ENCODE measurements around the gene PARP6.
A peak's percentile ranks its signal among the peaks of the same experiment; 100 is the strongest.

PARP6 gene

DNA sequence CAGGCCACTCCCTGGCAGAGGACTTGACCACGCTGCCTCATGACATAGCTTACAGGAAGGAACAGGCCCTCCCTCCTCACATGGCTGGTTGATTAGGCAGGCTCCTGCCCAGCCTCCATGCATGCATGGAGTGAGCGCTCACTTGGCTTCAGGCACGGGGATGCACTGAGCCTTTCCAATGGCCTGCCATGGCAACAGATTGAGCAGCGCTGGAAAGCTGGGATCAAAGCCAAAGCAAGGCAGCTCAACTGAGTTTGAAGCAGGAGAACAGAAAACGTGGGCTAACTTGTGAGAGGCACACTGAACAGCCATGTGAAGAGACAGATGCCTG, 68.9 kb downstream of the PARP6 start:
- H3K79me2 ChIP-seq (ENCODE audit: low read length) = peaks cover 50% of the 10 kb centered on the region
- no peaks in the 10 kb centered on the region for H3K27me3 ChIP-seq (ENCODE audit: low read depth, low read length)
- no peaks in the 10 kb centered on the region for H3K4me1 ChIP-seq (ENCODE audit: low read length)
- no peak overlapping the region for H3K4me3 ChIP-seq (ENCODE audit: low read length)
- H3K4me2 ChIP-seq (ENCODE audit: low read length) = no peak overlapping the region
- H3K27ac ChIP-seq (ENCODE audit: low read length) = no peak overlapping the region
- no peak overlapping the region for H2AFZ ChIP-seq (ENCODE audit: low read depth, low read length)
- H3K9me3 ChIP-seq (ENCODE audit: insufficient read depth, low read length) = no peaks in the 10 kb centered on the region
- peaks cover 99% of the 10 kb centered on the region for H4K20me1 ChIP-seq (ENCODE audit: insufficient read depth, low read length)
- no peak overlapping the region for H3K9ac ChIP-seq (ENCODE audit: low read length)
- H3K36me3 ChIP-seq (replicated peaks; ENCODE audit: low read depth, low read length) = peaks cover 97% of the 10 kb centered on the region
- TF ChIP-seq, protein P1, sequence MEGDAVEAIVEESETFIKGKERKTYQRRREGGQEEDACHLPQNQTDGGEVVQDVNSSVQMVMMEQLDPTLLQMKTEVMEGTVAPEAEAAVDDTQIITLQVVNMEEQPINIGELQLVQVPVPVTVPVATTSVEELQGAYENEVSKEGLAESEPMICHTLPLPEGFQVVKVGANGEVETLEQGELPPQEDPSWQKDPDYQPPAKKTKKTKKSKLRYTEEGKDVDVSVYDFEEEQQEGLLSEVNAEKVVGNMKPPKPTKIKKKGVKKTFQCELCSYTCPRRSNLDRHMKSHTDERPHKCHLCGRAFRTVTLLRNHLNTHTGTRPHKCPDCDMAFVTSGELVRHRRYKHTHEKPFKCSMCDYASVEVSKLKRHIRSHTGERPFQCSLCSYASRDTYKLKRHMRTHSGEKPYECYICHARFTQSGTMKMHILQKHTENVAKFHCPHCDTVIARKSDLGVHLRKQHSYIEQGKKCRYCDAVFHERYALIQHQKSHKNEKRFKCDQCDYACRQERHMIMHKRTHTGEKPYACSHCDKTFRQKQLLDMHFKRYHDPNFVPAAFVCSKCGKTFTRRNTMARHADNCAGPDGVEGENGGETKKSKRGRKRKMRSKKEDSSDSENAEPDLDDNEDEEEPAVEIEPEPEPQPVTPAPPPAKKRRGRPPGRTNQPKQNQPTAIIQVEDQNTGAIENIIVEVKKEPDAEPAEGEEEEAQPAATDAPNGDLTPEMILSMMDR (IDR thresholded peaks at IDR 0.05; ENCODE audit: low read depth, low read length) = no peak
- no peak for TF ChIP-seq EZH2phosphoT487 (IDR thresholded peaks at IDR 0.05; ENCODE audit: low read depth)

DNA sequence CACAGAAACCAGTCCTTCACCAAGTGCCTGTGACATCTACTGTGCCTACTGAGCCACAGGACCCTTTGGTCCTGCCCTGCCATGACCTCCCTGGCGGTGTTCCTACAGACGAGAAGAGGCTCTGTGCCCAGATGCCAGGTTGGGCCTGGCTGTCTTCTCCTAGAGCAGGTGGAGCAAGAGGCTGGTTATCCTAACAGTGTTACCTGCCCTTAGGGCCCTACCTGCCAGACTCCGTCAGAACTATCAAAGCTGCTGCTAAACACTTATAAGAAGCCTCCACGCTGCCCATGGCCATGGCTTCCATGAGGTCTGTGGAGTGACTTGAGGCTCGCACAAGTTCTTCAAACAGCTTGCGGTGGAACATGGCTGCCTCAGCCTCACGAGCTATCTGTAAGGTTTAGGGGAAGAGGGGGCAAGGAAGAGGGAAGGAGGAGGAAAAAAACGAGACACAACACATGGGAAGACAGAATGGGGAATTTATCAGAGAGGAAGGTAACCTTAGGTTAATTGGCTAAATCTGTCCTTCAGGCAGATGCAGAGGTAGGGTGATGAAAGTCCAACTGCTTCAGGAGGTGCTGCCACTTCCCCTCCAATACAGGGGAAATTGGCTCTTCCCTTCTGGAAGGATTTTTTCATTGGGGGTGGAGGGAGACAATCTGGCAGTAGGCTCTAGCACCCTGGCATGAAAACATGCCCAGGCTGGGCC, 69.4 kb downstream of the PARP6 start:
- Histone ChIP-seq H3K4me3 (ENCODE audit: low read length) (no peak overlapping the region), H3K36me3 (replicated peaks; ENCODE audit: low read depth, low read length) (peaks cover 97% of the 10 kb centered on the region), H3K79me2 (ENCODE audit: low read length) (peaks cover 44% of the 10 kb centered on the region), H3K4me1 (ENCODE audit: low read length) (no peaks in the 10 kb centered on the region), H3K9me3 (ENCODE audit: insufficient read depth, low read length) (no peaks in the 10 kb centered on the region), H3K9ac (ENCODE audit: low read length) (no peak overlapping the region), H2AFZ (ENCODE audit: low read depth, low read length) (no peak overlapping the region), H3K27me3 (ENCODE audit: low read depth, low read length) (no peaks in the 10 kb centered on the region), H3K4me2 (ENCODE audit: low read length) (no peak overlapping the region), H3K27ac (ENCODE audit: low read length) (no peak overlapping the region), H4K20me1 (ENCODE audit: insufficient read depth, low read length) (peaks cover 99% of the 10 kb centered on the region)
- TF ChIP-seq, protein P1 (IDR thresholded peaks at IDR 0.05; ENCODE audit: low read depth, low read length) = no peak
- TF ChIP-seq EZH2phosphoT487 (IDR thresholded peaks at IDR 0.05; ENCODE audit: low read depth) = no peak

DNA sequence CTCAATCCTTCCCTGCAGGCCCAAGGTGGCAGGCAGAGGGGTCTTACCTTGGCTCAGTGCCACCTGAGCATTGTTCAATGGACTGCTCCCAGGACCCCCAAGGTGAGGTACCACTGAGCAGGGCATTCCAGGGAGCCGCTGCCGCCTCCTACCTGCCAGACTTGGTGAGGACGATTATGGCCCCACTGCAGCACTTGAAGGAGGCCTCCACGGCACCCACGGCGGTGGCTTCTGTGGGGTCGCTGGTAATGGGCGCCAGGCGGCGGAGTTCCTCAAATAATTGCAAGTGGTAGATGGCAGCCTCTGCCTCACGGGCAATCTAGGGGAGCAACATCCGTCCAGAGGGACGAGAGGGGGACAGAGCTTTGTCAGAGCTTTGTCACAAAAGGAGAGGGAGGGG, 70.1 kb downstream of the PARP6 start:
- Histone ChIP-seq H3K4me2 (ENCODE audit: low read length) (no peak overlapping the region), H3K27ac (ENCODE audit: low read length) (no peak overlapping the region), H3K36me3 (replicated peaks; ENCODE audit: low read depth, low read length) (peaks cover 93% of the 10 kb centered on the region), H3K27me3 (ENCODE audit: low read depth, low read length) (no peaks in the 10 kb centered on the region), H3K4me3 (ENCODE audit: low read length) (no peak overlapping the region), H3K4me1 (ENCODE audit: low read length) (no peaks in the 10 kb centered on the region), H2AFZ (ENCODE audit: low read depth, low read length) (no peak overlapping the region), H3K9me3 (ENCODE audit: insufficient read depth, low read length) (no peaks in the 10 kb centered on the region), H3K9ac (ENCODE audit: low read length) (no peak overlapping the region), H4K20me1 (ENCODE audit: insufficient read depth, low read length) (peaks cover 94% of the 10 kb centered on the region), H3K79me2 (ENCODE audit: low read length) (peaks cover 38% of the 10 kb centered on the region)
- TF ChIP-seq EZH2phosphoT487 (IDR thresholded peaks at IDR 0.05; ENCODE audit: low read depth) = no peak
- TF ChIP-seq, protein P1 (IDR thresholded peaks at IDR 0.05; ENCODE audit: low read depth, low read length) = no peak

DNA sequence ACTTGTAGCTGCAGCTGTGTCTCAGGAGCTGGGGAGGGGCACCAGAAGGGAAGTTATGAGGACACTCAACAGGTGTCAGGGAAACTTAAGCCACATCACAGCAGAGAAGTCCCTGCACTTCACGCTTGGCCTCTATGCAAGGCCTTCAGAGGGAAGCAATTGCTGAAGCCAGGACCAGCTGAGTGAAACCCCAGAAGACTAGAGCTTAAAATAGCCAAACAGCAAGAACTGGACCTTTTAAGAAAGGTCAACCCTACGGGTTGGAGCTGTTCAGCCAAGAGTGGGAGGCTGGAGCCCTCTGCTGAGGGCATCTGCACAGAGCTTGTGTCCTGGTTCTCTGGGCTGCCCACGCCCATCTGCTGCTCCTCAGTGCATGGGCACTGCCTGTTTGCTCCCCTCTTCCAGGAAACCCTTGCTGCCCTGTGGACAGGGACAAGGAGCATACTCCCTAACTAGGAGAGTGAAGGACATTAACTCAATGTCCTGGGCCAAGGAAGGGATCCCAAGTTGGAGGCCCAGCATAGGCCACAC, 70.9 kb downstream of the PARP6 start:
- H3K4me1 ChIP-seq (ENCODE audit: low read length) = no peaks in the 10 kb centered on the region
- H3K9me3 ChIP-seq (ENCODE audit: insufficient read depth, low read length) = no peaks in the 10 kb centered on the region
- peaks cover 84% of the 10 kb centered on the region for H3K36me3 ChIP-seq (replicated peaks; ENCODE audit: low read depth, low read length)
- H3K27me3 ChIP-seq (ENCODE audit: low read depth, low read length) = no peaks in the 10 kb centered on the region
- peak overlapping the region; percentile 12; the same call in 1 of the 2 replicates for H3K27ac ChIP-seq (ENCODE audit: low read length)
- H3K4me3 ChIP-seq (ENCODE audit: low read length) = no peak overlapping the region
- no peak for TF ChIP-seq EZH2phosphoT487 (IDR thresholded peaks at IDR 0.05; ENCODE audit: low read depth)
- TF ChIP-seq, protein P1 (IDR thresholded peaks at IDR 0.05; ENCODE audit: low read depth, low read length) = no peak
- H3K4me2 ChIP-seq (ENCODE audit: low read length) = no peak overlapping the region
- peaks cover 93% of the 10 kb centered on the region for H4K20me1 ChIP-seq (ENCODE audit: insufficient read depth, low read length)
- no peak overlapping the region for H3K9ac ChIP-seq (ENCODE audit: low read length)
- H2AFZ ChIP-seq (ENCODE audit: low read depth, low read length) = no peak overlapping the region
- peaks cover 29% of the 10 kb centered on the region for H3K79me2 ChIP-seq (ENCODE audit: low read length)

Data from OCI-LY3 (cell line).